K562 (cell line): ENCODE results near the gene POMGNT2. TPM values are rescaled to one million over a fixed set of nuclear protein-coding genes. Genes with fewer than 3 reads are reported as not detected.

Experiments used
- ATAC-seq: fragments of 200-7000 bp; cut with Tn5 transposase; 3 replicates; pipeline ENCODE4 v1.9.1; 2020; ENCODE audit warnings: moderate library complexity
- BruUV-seq: library from RNA; stranded (reverse); fragments of 400-500 nt; replicated peaks from 2 replicates; lab custom pipeline; 2021; lab: Mats Ljungman, UMichigan
- CTCF ChIA-PET: fragments of 300-600 bp; formaldehyde crosslinking; extraction: SDS; loops from one replicate; lab custom pipeline; 2021; ENCODE audit warnings: low intra/inter-chr PET ratio; lab: Yijun Ruan, JAX
- POLR2A ChIA-PET: fragments of 300-600, 350-650 bp; sonication (Branson Sonifier 250); formaldehyde crosslinking; extraction: SDS; loops from one replicate; lab custom pipeline; 2021; ENCODE audit warnings: antibody characterized with exemption, inconsistent platforms; lab: Yijun Ruan, JAX
- DNase-seq, 4 experiments: peaks; one replicate each; pipeline versions ENCODE4 v3.0.0 to v3.0.0-alpha.2; 2011 to 2018; ENCODE audit warnings: low spot score in 3 of 4, mixed read lengths in 3 of 4; ENCODE audit errors: extremely low read depth in 1 of 4
- FAIRE-seq: peaks from 2 replicates; lab custom pipeline; 2011; peaks lifted over from hg19 to GRCh38; lab: Jason Lieb, UNC
- H2AFZ ChIP-seq: 2 replicates; pipeline ENCODE4 v1.6.0; 2011; ENCODE audit warnings: low read depth, low read length, control low read depth, inconsistent platforms
- H3K27ac ChIP-seq: fragments of 200-600 bp; 3 replicates; pipeline ENCODE4 v1.8.0; 2011; ENCODE audit warnings: low read depth, mild to moderate bottlenecking, control low read depth, inconsistent platforms, low read length, moderate library complexity, mixed read lengths; ENCODE audit errors: extremely low read depth
- H3K27me3 ChIP-seq, 2 experiments: fragments of 300-600 bp in 1 of 2; 2 replicates in 1 of 2; 3 replicates in 1 of 2; pipeline versions ENCODE4 v1.6.0 to v1.8.0; 2011; ENCODE audit warnings: inconsistent platforms in 2 of 2, low read length in 2 of 2, mild to moderate bottlenecking in 1 of 2, mixed read lengths in 1 of 2, moderate library complexity in 1 of 2; ENCODE audit not compliant: control insufficient read depth in 2 of 2, insufficient read depth in 2 of 2
- H3K36me3 ChIP-seq: fragments of 300-600 bp; 3 replicates; pipeline ENCODE4 v1.8.0; 2011; ENCODE audit warnings: mild to moderate bottlenecking, low read length, inconsistent platforms; ENCODE audit not compliant: control insufficient read depth, insufficient read depth
- H3K4me1 ChIP-seq, 2 experiments: fragments of 200-600 bp in 1 of 2; replicated peaks in 1 of 2; 2 replicates in 1 of 2; 3 replicates in 1 of 2; pipeline versions ENCODE4 v1.5.1 to v1.8.0; 2011; ENCODE audit warnings: inconsistent platforms in 2 of 2, low read length in 2 of 2, mild to moderate bottlenecking in 1 of 2, mixed read lengths in 1 of 2, moderate library complexity in 1 of 2; ENCODE audit not compliant: control insufficient read depth in 2 of 2, insufficient read depth in 2 of 2
- H3K4me2 ChIP-seq: 2 replicates; pipeline ENCODE4 v1.6.1; 2011; ENCODE audit warnings: low read length, control low read depth, inconsistent platforms, mixed read lengths; ENCODE audit not compliant: insufficient read depth
- H3K4me3 ChIP-seq: fragments of 200-600 bp; sonication (generic), shearing (Covaris generic); 2 replicates; pipeline ENCODE4 v1.5.1; 2016; ENCODE audit warnings: control low read depth, inconsistent platforms
- H3K79me2 ChIP-seq: fragments of 200-600 bp; 3 replicates; pipeline ENCODE4 v1.8.0; 2011; ENCODE audit warnings: low read length, inconsistent platforms; ENCODE audit not compliant: control insufficient read depth, insufficient read depth
- H3K9ac ChIP-seq, 2 experiments: 2 replicates each; pipeline versions ENCODE4 v1.6.0 to v1.6.1; 2011; ENCODE audit warnings: low read depth in 2 of 2, low read length in 2 of 2, control low read depth in 1 of 2, inconsistent platforms in 1 of 2, mild to moderate bottlenecking in 1 of 2, mixed read lengths in 1 of 2; ENCODE audit not compliant: insufficient read depth in 1 of 2
- H3K9me1 ChIP-seq: one replicate; pipeline ENCODE4 v1.6.0; 2011; ENCODE audit warnings: inconsistent platforms, mild to moderate bottlenecking, low read length, moderate library complexity; ENCODE audit not compliant: control insufficient read depth, insufficient read depth
- H3K9me3 ChIP-seq: replicated peaks from 2 replicates; pipeline ENCODE4 v1.5.1; 2011; ENCODE audit warnings: low read depth, low read length, inconsistent platforms; ENCODE audit not compliant: control insufficient read depth, insufficient read depth
- H4K20me1 ChIP-seq: replicated peaks from 2 replicates; pipeline ENCODE4 v1.6.1; 2011; ENCODE audit warnings: low read length, inconsistent platforms, mixed read lengths; ENCODE audit not compliant: control insufficient read depth, insufficient read depth
- DPF2 ChIP-seq: fragments of 450-650 bp; IDR thresholded peaks from 2 replicates; pipeline ENCODE4 v1.6.1; 2016
- JUND ChIP-seq, 2 experiments: IDR thresholded peaks; 2 replicates in 1 of 2; 3 replicates in 1 of 2; pipeline ENCODE4 v1.6.1; 2011; ENCODE audit warnings: borderline replicate concordance in 2 of 2, low read depth in 2 of 2, low read length in 2 of 2, improper control_type of control experiment in 1 of 2, missing biosample characterization in 1 of 2, missing genetic modification characterization in 1 of 2, missing genetic modification reagents in 1 of 2
- KLF1 ChIP-seq: fragments of 450-650 bp; IDR thresholded peaks from 2 replicates; pipeline ENCODE4 v1.6.1; 2016; ENCODE audit warnings: missing genetic modification characterization, missing compliant biosample characterization
- ZNF239 ChIP-seq: fragments of 250-450 bp; sonication (Bioruptor Pico); IDR thresholded peaks from 2 replicates; pipeline ENCODE4 v1.4.0; 2020; ENCODE audit warnings: mild to moderate bottlenecking
- WGBS: fragments of 100-300 bp; shearing (Covaris generic); methylation state at CpG from one replicate; pipeline ENCODE4 v1.1.6; 2016; ENCODE audit warnings: low coverage, mixed read lengths; ENCODE audit not compliant: insufficient coverage; ENCODE audit errors: missing lambda C conversion rate; 5-methylcytosine and 5-hydroxymethylcytosine counted together
- in situ Hi-C: fragments of 300-500 bp; cut with MboI; formaldehyde crosslinking; loops from 4 replicates; pipeline ENCODE4 v1.15.0; 2018; ENCODE audit warnings: inconsistent platforms, mixed read lengths
- intact Hi-C: fragments of 100-400 bp; cut with micrococcal nuclease; formaldehyde crosslinking; loops from 2 replicates; pipeline ENCODE4 v1.14.2; 2022
- polyA plus RNA-seq, 8 experiments: library from polyadenylated mRNA; depleted of rRNA in 4 of 8; stranded (reverse) in 5 of 8; unstranded in 3 of 8; fragments of >200 nt; fragmentation: Nextera tagmentation in 2 of 8; fragmentation: Illumina TruSeq in 1 of 8; extraction: Ambion mirVana in 2 of 8; extraction: Trizol in 1 of 8; gene quantifications; 2 replicates each; pipeline versions ENCODE4 v1.2.1 to v1.2.3, GENCODE V29; 2011 to 2014; ENCODE audit warnings: inconsistent platforms in 1 of 8, missing spikeins in 1 of 8
- total RNA-seq, 7 experiments: library from RNA; depleted of rRNA in 6 of 7; stranded (reverse); fragments of >200 nt in 6 of 7; fragmentation: Illumina TruSeq in 2 of 7; extraction: Trizol in 2 of 7; gene quantifications; 2 replicates each; pipeline versions ENCODE4 v1.2.1 to v1.2.3, GENCODE V29; 2011 to 2021; ENCODE audit warnings: low replicate concordance in 1 of 7
- TF ChIP-seq, protein P1 (sequence below): IDR thresholded peaks from 2 replicates; pipeline ENCODE4 v1.6.1; 2011; ENCODE audit warnings: borderline replicate concordance, low read depth, mild to moderate bottlenecking, moderate library complexity, low read length; ENCODE audit not compliant: insufficient read depth, poor library complexity, severe bottlenecking

The POMGNT2 gene
- total and polyA plus RNA-seq, 9 of the 15 experiments (the other 6 are each of a cell fraction or from before 2014, with no cell fraction given) = 0.65 to 14.1 (median 10.3) TPM

DNA sequence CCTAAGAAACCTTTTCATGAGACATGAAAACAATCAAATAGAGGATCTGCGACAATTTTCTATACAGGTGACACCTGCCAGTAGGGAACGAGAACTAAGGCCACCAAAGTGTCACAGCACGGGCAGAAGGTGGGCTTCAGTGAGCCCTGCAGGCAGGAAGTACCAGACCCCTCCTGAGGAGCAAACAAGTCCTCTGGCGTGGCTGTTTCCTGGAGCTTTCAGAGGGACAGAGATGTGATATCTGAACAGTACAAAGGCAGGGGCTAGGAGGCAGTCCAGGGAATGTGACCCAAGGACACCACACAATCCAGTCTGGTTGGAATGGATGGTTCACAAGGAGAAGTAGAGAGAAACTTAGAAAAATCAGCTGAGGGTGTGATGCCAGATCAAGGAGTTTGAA lies 16.8 kb downstream of the POMGNT2 start:
- POLR2A ChIA-PET = interaction anchor here (0.9 to 3.0 kb wide), 2 partner anchors 10 to 14 kb away, joined by 3 to 10 read pairs; no protein-coding TSS in a partner anchor
- CTCF ChIA-PET = no interaction called here
- in situ Hi-C loops = no loop called here

More for the DNA sequence above, 16.8 kb downstream of the POMGNT2 start:
- H3K27me3 ChIP-seq = peaks cover 0 to 5% of the 10 kb centered on the region in 2 experiments; a peak in 1 of 5 replicates
- no peak overlapping the region for H2AFZ ChIP-seq
- no peak overlapping the region for H3K4me2 ChIP-seq
- peaks cover 8% of the 10 kb centered on the region for H4K20me1 ChIP-seq
- no peaks in the 10 kb centered on the region for H3K9me1 ChIP-seq
- H3K4me1 ChIP-seq = peaks cover 0 to 10% of the 10 kb centered on the region in 2 experiments; a peak in 3 of 5 replicates
- no peak for FAIRE-seq
- no peak for DNase-seq
- 33% methylated on average over 4 of the region's 4 CpGs for WGBS
- TF ChIP-seq KLF1 (tag) (no peak), JUND (IDR thresholded peaks at IDR 0.05; ENCODE audit: borderline replicate concordance, low read depth, low read length) (no peak), JUND (tag; IDR thresholded peaks at IDR 0.05; ENCODE audit: borderline replicate concordance, low read depth, low read length) (no peak), DPF2 (no peak), ZNF239 (no peak)
- TF ChIP-seq, protein P1, sequence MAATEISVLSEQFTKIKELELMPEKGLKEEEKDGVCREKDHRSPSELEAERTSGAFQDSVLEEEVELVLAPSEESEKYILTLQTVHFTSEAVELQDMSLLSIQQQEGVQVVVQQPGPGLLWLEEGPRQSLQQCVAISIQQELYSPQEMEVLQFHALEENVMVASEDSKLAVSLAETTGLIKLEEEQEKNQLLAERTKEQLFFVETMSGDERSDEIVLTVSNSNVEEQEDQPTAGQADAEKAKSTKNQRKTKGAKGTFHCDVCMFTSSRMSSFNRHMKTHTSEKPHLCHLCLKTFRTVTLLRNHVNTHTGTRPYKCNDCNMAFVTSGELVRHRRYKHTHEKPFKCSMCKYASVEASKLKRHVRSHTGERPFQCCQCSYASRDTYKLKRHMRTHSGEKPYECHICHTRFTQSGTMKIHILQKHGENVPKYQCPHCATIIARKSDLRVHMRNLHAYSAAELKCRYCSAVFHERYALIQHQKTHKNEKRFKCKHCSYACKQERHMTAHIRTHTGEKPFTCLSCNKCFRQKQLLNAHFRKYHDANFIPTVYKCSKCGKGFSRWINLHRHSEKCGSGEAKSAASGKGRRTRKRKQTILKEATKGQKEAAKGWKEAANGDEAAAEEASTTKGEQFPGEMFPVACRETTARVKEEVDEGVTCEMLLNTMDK = no peak
- H3K9ac ChIP-seq = no peak overlapping the region
- H3K36me3 ChIP-seq = no peaks in the 10 kb centered on the region
- no peak overlapping the region for H3K27ac ChIP-seq
- no peak for ATAC-seq
- H3K9me3 ChIP-seq = no peaks in the 10 kb centered on the region
- no peak overlapping the region for H3K4me3 ChIP-seq
- intact Hi-C loops = no loop called here
- no peaks in the 10 kb centered on the region for H3K79me2 ChIP-seq
- no TSS peak for BruUV-seq
